ENCODE measurements around the gene PNPLA2.

- no peak for TF ChIP-seq CTCF (conservative IDR thresholded peaks at IDR 0.05 in 1 of 2, IDR thresholded peaks at IDR 0.05 in 1 of 2; ENCODE audit: extremely low read depth in 1 of 2, insufficient read depth in 1 of 2, low read depth in 1 of 2, low read length in 2 of 2)
- TF ChIP-seq EZH2 (IDR thresholded peaks at IDR 0.05; ENCODE audit: borderline replicate concordance, low read length), result no peak
Observed at GRCh38 chr11:771617-772204, 47.0 kb upstream of the PNPLA2 start.

Measured in mammary epithelial cell (primary cell).